ENCODE data around the gene RCC1.
"Not testable (repeated sequence)": the region's sequence is repeated elsewhere in the genome, so short reads cannot be mapped to it uniquely, and the experiment has no call there.

RCC1 gene

DNA sequence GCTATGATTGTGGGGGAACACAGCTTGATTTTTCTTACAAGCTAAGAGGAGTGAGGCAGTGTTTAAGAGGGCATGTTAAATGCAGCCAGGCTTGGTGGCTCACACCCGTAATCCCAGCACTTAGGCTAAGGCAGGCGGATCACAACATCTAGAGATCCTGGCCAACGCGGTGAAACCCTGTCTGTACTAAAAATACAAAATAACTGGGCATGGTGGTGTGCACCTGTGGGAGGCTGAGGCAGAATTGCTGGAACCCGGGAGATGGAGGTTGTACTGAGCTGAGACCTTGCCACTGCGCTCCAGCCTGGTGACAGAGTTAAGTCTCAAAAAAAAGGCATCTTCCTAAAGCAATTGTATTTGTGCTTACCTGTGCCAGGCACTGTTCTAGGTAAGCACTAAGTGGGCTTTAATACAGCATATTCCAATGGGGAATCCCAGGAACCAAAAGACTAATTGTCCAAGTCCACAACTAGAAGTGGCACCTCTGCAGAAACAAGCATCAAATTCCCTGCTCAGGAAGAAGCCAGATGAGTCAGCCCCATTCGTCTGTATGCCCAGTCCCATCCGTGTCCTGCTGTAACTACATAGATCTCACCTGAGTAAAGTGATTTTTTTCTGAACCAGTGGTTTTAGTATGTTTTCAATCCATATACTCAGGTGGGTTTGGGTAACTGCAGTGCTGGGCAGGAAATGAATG is 4.6 kb downstream of the RCC1 start:
- H3K27me3 ChIP-seq (ENCODE audit: control insufficient read depth in 3 of 3, insufficient read depth in 3 of 3, low read depth in 1 of 3, low read length in 3 of 3) = no peaks in the 10 kb centered on the region
- peaks cover 2 to 3% of the 10 kb centered on the region in 2 donors for H3K9me3 ChIP-seq (replicated peaks in 1 of 2; ENCODE audit: control insufficient read depth in 2 of 2, insufficient read depth in 1 of 2, low read depth in 1 of 2, low read length in 2 of 2)
- H3K79me1 ChIP-seq (ENCODE audit: low read depth, low read length) = no peaks in the 10 kb centered on the region
- H2BK12ac ChIP-seq (ENCODE audit: low read length) = no peak overlapping the region
- H3K4me1 ChIP-seq (ENCODE audit: control insufficient read depth in 2 of 2, insufficient read depth in 1 of 2, low read depth in 1 of 2, low read length in 2 of 2) = peaks cover 9 to 19% of the 10 kb centered on the region in 2 donors
- WGBS, 2 donors (ENCODE audit: extremely low coverage in 2 of 2, insufficient read length in 2 of 2, insufficient replicate concordance in 1 of 2) = no CpG with 5 or more reads among the region's 8 CpGs
- no peak overlapping the region for H4K8ac ChIP-seq (ENCODE audit: low read depth, low read length)
- H2BK120ac ChIP-seq (ENCODE audit: low read depth, low read length) = no peak overlapping the region
- DNase-seq (ENCODE audit: low spot score) = no peak
- peak overlapping the region; percentile 36 for H3K27ac ChIP-seq (replicated peaks; ENCODE audit: low read length)
- no peak overlapping the region for H3K4ac ChIP-seq (ENCODE audit: low read length)
- no peak overlapping the region for H2BK5ac ChIP-seq (ENCODE audit: low read length)
- no peak overlapping the region for H3K14ac ChIP-seq (ENCODE audit: low read length)
- H3K4me2 ChIP-seq (ENCODE audit: insufficient read depth, low read length, poor library complexity, severe bottlenecking) = no peak overlapping the region
- H3K23ac ChIP-seq (ENCODE audit: low read depth, low read length, poor library complexity) = peak overlapping the region; percentile 70
- peaks cover 31 to 74% of the 10 kb centered on the region in 2 donors for H3K36me3 ChIP-seq (replicated peaks in 1 of 2; ENCODE audit: control insufficient read depth in 2 of 2, insufficient read depth in 2 of 2, low read length in 2 of 2)
- H3K9ac ChIP-seq (ENCODE audit: low read depth, low read length, poor library complexity) = no peak overlapping the region
- no peak overlapping the region for H2BK15ac ChIP-seq (ENCODE audit: low read length)
- no peak overlapping the region for H4K91ac ChIP-seq (ENCODE audit: low read depth, low read length, poor library complexity)
- H2AK5ac ChIP-seq (ENCODE audit: low read depth, low read length) = no peak overlapping the region
- H2AFZ ChIP-seq (ENCODE audit: low read length) = no peak overlapping the region
- H3K4me3 ChIP-seq (ENCODE audit: low read length in 2 of 2) = no peak overlapping the region
- H3K18ac ChIP-seq (ENCODE audit: low read length) = no peak overlapping the region

GRCh38 chr1:28510970-28511440 is 5.2 kb downstream of the RCC1 start:
- WGBS, 2 donors (ENCODE audit: extremely low coverage in 2 of 2, insufficient read length in 2 of 2, insufficient replicate concordance in 1 of 2) = no CpG with 5 or more reads among the region's 2 CpGs
- peaks cover 2 to 3% of the 10 kb centered on the region in 2 donors for H3K9me3 ChIP-seq (replicated peaks in 1 of 2; ENCODE audit: control insufficient read depth in 2 of 2, insufficient read depth in 1 of 2, low read depth in 1 of 2, low read length in 2 of 2)
- H3K14ac ChIP-seq (ENCODE audit: low read length) = no peak overlapping the region
- H3K4me3 ChIP-seq (ENCODE audit: low read length in 2 of 2) = no peak overlapping the region
- no peaks in the 10 kb centered on the region for H3K79me1 ChIP-seq (ENCODE audit: low read depth, low read length)
- no peak overlapping the region for H3K4ac ChIP-seq (ENCODE audit: low read length)
- H3K18ac ChIP-seq (ENCODE audit: low read length) = no peak overlapping the region
- no peak overlapping the region for H4K8ac ChIP-seq (ENCODE audit: low read depth, low read length)
- no peak for DNase-seq (ENCODE audit: low spot score)
- no peaks in the 10 kb centered on the region for H3K27me3 ChIP-seq (ENCODE audit: control insufficient read depth in 3 of 3, insufficient read depth in 3 of 3, low read depth in 1 of 3, low read length in 3 of 3)
- no peak overlapping the region for H2BK15ac ChIP-seq (ENCODE audit: low read length)
- no peak overlapping the region for H3K9ac ChIP-seq (ENCODE audit: low read depth, low read length, poor library complexity)
- no peak overlapping the region for H2AFZ ChIP-seq (ENCODE audit: low read length)
- H2BK120ac ChIP-seq (ENCODE audit: low read depth, low read length) = no peak overlapping the region
- peaks cover 31 to 74% of the 10 kb centered on the region in 2 donors for H3K36me3 ChIP-seq (replicated peaks in 1 of 2; ENCODE audit: control insufficient read depth in 2 of 2, insufficient read depth in 2 of 2, low read length in 2 of 2)
- no peak overlapping the region for H3K23ac ChIP-seq (ENCODE audit: low read depth, low read length, poor library complexity)
- H3K27ac ChIP-seq (replicated peaks; ENCODE audit: low read length) = peak overlapping the region; percentile 36
- peaks cover 9 to 19% of the 10 kb centered on the region in 2 donors for H3K4me1 ChIP-seq (ENCODE audit: control insufficient read depth in 2 of 2, insufficient read depth in 1 of 2, low read depth in 1 of 2, low read length in 2 of 2)
- H3K4me2 ChIP-seq (ENCODE audit: insufficient read depth, low read length, poor library complexity, severe bottlenecking) = no peak overlapping the region
- H4K91ac ChIP-seq (ENCODE audit: low read depth, low read length, poor library complexity) = no peak overlapping the region
- no peak overlapping the region for H2BK5ac ChIP-seq (ENCODE audit: low read length)
- no peak overlapping the region for H2AK5ac ChIP-seq (ENCODE audit: low read depth, low read length)
- no peak overlapping the region for H2BK12ac ChIP-seq (ENCODE audit: low read length)

DNA sequence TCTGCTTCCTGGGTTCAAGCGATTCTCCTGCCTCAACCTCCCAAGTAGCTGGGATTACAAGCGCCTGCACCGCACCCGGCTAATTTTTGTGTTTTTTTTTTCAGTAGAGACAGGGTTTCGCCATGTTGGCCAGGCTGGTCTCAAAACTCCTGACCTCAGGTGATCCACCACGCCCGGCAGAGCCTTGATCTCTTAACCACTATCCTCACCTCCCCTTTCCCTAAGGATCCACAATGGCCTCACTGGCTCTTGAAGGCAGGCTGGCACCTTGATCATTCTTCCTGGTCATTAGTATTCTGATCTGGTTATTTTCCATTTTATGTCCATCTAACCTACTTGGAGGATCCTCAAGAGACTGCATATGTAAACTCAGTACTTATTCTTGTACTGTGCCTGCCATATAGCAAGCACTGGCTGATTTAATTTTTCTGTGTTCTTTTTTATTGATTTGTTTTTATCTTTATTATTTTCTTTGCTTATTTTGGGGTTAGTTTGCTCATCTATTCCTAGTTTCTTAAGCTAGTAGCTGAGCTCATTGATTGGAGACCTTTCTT is 6.3 kb downstream of the RCC1 start:
- no CpG with 5 or more reads among the region's 7 CpGs for WGBS, 2 donors (ENCODE audit: extremely low coverage in 2 of 2, insufficient read length in 2 of 2, insufficient replicate concordance in 1 of 2)
- Histone ChIP-seq H4K91ac (ENCODE audit: low read depth, low read length, poor library complexity) (no peak overlapping the region), H4K8ac (ENCODE audit: low read depth, low read length) (no peak overlapping the region), H3K23ac (ENCODE audit: low read depth, low read length, poor library complexity) (no peak overlapping the region), H3K4me1 (ENCODE audit: control insufficient read depth in 2 of 2, insufficient read depth in 1 of 2, low read depth in 1 of 2, low read length in 2 of 2) (peaks cover 9 to 16% of the 10 kb centered on the region in 2 donors), H3K27me3 (ENCODE audit: control insufficient read depth in 3 of 3, insufficient read depth in 3 of 3, low read depth in 1 of 3, low read length in 3 of 3) (no peaks in the 10 kb centered on the region), H3K4me2 (ENCODE audit: insufficient read depth, low read length, poor library complexity, severe bottlenecking) (no peak overlapping the region), H2AFZ (ENCODE audit: low read length) (no peak overlapping the region), H2BK120ac (ENCODE audit: low read depth, low read length) (no peak overlapping the region), H3K27ac (replicated peaks; ENCODE audit: low read length) (no peak overlapping the region), H3K9ac (ENCODE audit: low read depth, low read length, poor library complexity) (no peak overlapping the region), H3K4me3 (ENCODE audit: low read length in 2 of 2) (no peak overlapping the region), H3K36me3 (replicated peaks in 1 of 2; ENCODE audit: control insufficient read depth in 2 of 2, insufficient read depth in 2 of 2, low read length in 2 of 2) (peaks cover 31 to 70% of the 10 kb centered on the region in 2 donors), H2BK15ac (ENCODE audit: low read length) (no peak overlapping the region), H3K79me1 (ENCODE audit: low read depth, low read length) (no peaks in the 10 kb centered on the region), H3K14ac (ENCODE audit: low read length) (no peak overlapping the region), H2BK12ac (ENCODE audit: low read length) (no peak overlapping the region), H3K18ac (ENCODE audit: low read length) (no peak overlapping the region), H2BK5ac (ENCODE audit: low read length) (no peak overlapping the region), H3K9me3 (replicated peaks in 1 of 2; ENCODE audit: control insufficient read depth in 2 of 2, insufficient read depth in 1 of 2, low read depth in 1 of 2, low read length in 2 of 2) (peaks cover 2 to 3% of the 10 kb centered on the region in 2 donors), H2AK5ac (ENCODE audit: low read depth, low read length) (no peak overlapping the region), H3K4ac (ENCODE audit: low read length) (no peak overlapping the region)
- no peak for DNase-seq (ENCODE audit: low spot score)

- not testable (repeated sequence) for H3K27ac ChIP-seq (replicated peaks; ENCODE audit: low read length); H3K18ac ChIP-seq (ENCODE audit: low read length); H3K4me3 ChIP-seq (ENCODE audit: low read length in 2 of 2); H2BK120ac ChIP-seq (ENCODE audit: low read depth, low read length); H2BK12ac ChIP-seq (ENCODE audit: low read length); H3K4ac ChIP-seq (ENCODE audit: low read length); H3K9ac ChIP-seq (ENCODE audit: low read depth, low read length, poor library complexity); H3K27me3 ChIP-seq (ENCODE audit: control insufficient read depth in 3 of 3, insufficient read depth in 3 of 3, low read depth in 1 of 3, low read length in 3 of 3); H2BK15ac ChIP-seq (ENCODE audit: low read length); H4K8ac ChIP-seq (ENCODE audit: low read depth, low read length); H3K4me1 ChIP-seq (ENCODE audit: control insufficient read depth in 2 of 2, insufficient read depth in 1 of 2, low read depth in 1 of 2, low read length in 2 of 2); H3K4me2 ChIP-seq (ENCODE audit: insufficient read depth, low read length, poor library complexity, severe bottlenecking); DNase-seq (ENCODE audit: low spot score); H3K23ac ChIP-seq (ENCODE audit: low read depth, low read length, poor library complexity); H2AFZ ChIP-seq (ENCODE audit: low read length); H3K79me1 ChIP-seq (ENCODE audit: low read depth, low read length); H3K9me3 ChIP-seq (replicated peaks in 1 of 2; ENCODE audit: control insufficient read depth in 2 of 2, insufficient read depth in 1 of 2, low read depth in 1 of 2, low read length in 2 of 2); H4K91ac ChIP-seq (ENCODE audit: low read depth, low read length, poor library complexity); H3K14ac ChIP-seq (ENCODE audit: low read length); H2AK5ac ChIP-seq (ENCODE audit: low read depth, low read length); H2BK5ac ChIP-seq (ENCODE audit: low read length)
- WGBS, 2 donors (ENCODE audit: extremely low coverage in 2 of 2, insufficient read length in 2 of 2, insufficient replicate concordance in 1 of 2) = no CpG with 5 or more reads among the region's 13 CpGs
- peaks cover 22 to 46% of the 10 kb centered on the region in 2 donors for H3K36me3 ChIP-seq (replicated peaks in 1 of 2; ENCODE audit: control insufficient read depth in 2 of 2, insufficient read depth in 2 of 2, low read length in 2 of 2)
Measured at GRCh38 chr1:28514445-28514933, 8.6 kb downstream of the RCC1 start.

Measured in neuronal stem cell (in vitro differentiated cells).